Measurements from ENCODE around the gene PRDM16.

DNA sequence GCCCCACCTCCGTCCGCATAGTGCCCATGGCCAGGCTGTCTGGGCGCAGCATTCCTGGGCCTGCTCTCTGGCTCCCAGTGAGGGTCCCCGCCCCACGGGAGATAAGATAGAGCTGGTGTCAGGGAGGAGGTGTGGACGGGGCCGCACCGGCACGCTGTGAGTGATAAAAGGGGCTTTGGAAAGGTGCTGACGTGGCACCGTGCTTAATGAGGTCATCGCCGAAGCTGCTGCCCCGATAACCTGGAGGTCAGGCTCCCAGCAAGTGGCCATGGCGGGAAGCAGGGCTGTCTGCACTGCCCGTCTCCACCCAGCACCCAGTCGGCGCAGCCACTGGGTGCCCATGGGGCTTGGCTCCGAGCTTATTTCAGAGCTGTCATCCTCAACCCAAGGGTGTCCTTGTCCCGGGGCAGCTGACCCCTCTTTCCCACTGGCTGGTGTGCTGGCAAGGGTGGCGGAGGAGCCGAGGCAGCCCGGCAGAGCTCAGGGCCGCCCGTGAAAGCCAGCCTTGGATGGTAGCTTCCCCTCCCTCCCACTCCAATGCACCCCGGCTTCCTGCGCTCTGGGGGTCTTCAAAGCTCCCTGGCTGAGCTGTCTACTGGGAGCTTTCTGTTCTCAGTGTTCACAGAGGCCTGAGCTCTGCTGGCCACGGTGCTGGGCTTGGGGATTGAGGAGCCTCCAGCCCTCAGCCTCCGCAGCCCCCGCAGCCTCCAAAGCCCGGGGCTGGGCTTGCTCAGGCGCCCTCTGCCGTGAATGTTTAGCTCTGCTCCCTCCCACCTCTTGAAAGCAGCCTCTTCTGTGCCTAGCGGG lies 280.4 kb downstream of the PRDM16 start:
- TF ChIP-seq, protein P1, sequence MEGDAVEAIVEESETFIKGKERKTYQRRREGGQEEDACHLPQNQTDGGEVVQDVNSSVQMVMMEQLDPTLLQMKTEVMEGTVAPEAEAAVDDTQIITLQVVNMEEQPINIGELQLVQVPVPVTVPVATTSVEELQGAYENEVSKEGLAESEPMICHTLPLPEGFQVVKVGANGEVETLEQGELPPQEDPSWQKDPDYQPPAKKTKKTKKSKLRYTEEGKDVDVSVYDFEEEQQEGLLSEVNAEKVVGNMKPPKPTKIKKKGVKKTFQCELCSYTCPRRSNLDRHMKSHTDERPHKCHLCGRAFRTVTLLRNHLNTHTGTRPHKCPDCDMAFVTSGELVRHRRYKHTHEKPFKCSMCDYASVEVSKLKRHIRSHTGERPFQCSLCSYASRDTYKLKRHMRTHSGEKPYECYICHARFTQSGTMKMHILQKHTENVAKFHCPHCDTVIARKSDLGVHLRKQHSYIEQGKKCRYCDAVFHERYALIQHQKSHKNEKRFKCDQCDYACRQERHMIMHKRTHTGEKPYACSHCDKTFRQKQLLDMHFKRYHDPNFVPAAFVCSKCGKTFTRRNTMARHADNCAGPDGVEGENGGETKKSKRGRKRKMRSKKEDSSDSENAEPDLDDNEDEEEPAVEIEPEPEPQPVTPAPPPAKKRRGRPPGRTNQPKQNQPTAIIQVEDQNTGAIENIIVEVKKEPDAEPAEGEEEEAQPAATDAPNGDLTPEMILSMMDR (conservative IDR thresholded peaks at IDR 0.05; ENCODE audit: low read depth, low read length) = peak; percentile 54; the same call in 1 of the 2 replicates
- TF ChIP-seq EZH2 (IDR thresholded peaks at IDR 0.05; ENCODE audit: low read length, unreplicated experiment) = no peak
